HCT116 (cell line): Measurements from ENCODE around the gene ZNF646. TPM values are rescaled to one million over a fixed set of nuclear protein-coding genes. Genes with fewer than 3 reads are reported as not detected.
A peak's percentile ranks its signal among the peaks of the same experiment; 100 is the strongest.

ENCODE experiments used
- ATAC-seq: fragments of 200-7000 bp; cut with Tn5 transposase; 2 replicates; pipeline ENCODE4 v1.9.1; 2020; ENCODE audit warnings: mild to moderate bottlenecking, moderate library complexity
- BruUV-seq: library from RNA; stranded (reverse); fragments of 400-500 nt; replicated peaks from 2 replicates; lab custom pipeline; 2021; lab: Mats Ljungman, UMichigan
- CTCF ChIA-PET: fragments of 300-600 bp; sonication (Branson Sonifier 250); formaldehyde crosslinking; loops from one replicate; lab custom pipeline; 2021; ENCODE audit warnings: antibody characterized with exemption; lab: Charles Lee
- POLR2A ChIA-PET: fragments of 300-600, 350-600 bp; sonication (Branson Sonifier 250); formaldehyde crosslinking; loops from one replicate; lab custom pipeline; 2021; ENCODE audit warnings: antibody characterized with exemption; lab: Charles Lee
- RAD21 ChIA-PET, 2 experiments: fragments of 300-600 bp; sonication (Branson Sonifier 250); formaldehyde crosslinking; loops; one replicate each; lab custom pipeline; 2023; ENCODE audit warnings: low total read pairs in 2 of 2; ENCODE audit not compliant: uncharacterized antibody in 2 of 2, unreplicated experiment in 2 of 2, low non-redundant PET in 1 of 2; lab: Charles Lee
- DNase-seq: peaks from one replicate; pipeline ENCODE4 v3.0.0-alpha.2; 2010; ENCODE audit warnings: low read depth, low spot score
- H2AFZ ChIP-seq: fragments of 200-600 bp; shearing (Covaris generic), sonication (generic); 2 replicates; pipeline ENCODE4 v1.6.1; 2017; ENCODE audit warnings: low read depth, mixed run types, mixed read lengths, antibody characterized with exemption, low read length; ENCODE audit not compliant: poor library complexity, severe bottlenecking
- H3K27ac ChIP-seq: 2 replicates; pipeline ENCODE4 v1.5.1; 2012; ENCODE audit warnings: low read depth, low read length
- H3K27me3 ChIP-seq: fragments of 200-600 bp; sonication (generic); 2 replicates; pipeline ENCODE4 v1.6.1; 2016; ENCODE audit warnings: mixed run types, low read length, mixed read lengths; ENCODE audit not compliant: insufficient read depth
- H3K36me3 ChIP-seq, 2 experiments: fragments of 200-500 bp in 1 of 2; fragments of 200-600 bp in 1 of 2; sonication (Bioruptor generic) in 1 of 2; sonication (generic) in 1 of 2; 2 replicates each; pipeline versions ENCODE4 v1.5.1 to v1.6.1; 2014 to 2016; ENCODE audit warnings: low read length in 2 of 2, inconsistent platforms in 1 of 2, mixed read lengths in 1 of 2, mixed run types in 1 of 2; ENCODE audit not compliant: insufficient read depth in 2 of 2, control insufficient read depth in 1 of 2
- H3K4me1 ChIP-seq, 2 experiments: fragments of 200-600 bp in 1 of 2; sonication (generic) in 1 of 2; 2 replicates each; pipeline versions ENCODE4 v1.5.1 to v1.6.1; 2012 to 2017; ENCODE audit warnings: low read length in 2 of 2, inconsistent platforms in 1 of 2, mild to moderate bottlenecking in 1 of 2, mixed read lengths in 1 of 2, mixed run types in 1 of 2, moderate library complexity in 1 of 2; ENCODE audit not compliant: insufficient read depth in 2 of 2, control insufficient read depth in 1 of 2
- H3K4me2 ChIP-seq: fragments of 200-600 bp; sonication (generic); 2 replicates; pipeline ENCODE4 v1.6.1; 2017; ENCODE audit warnings: mixed run types, low read length, mixed read lengths
- H3K4me3 ChIP-seq, 2 experiments: fragments of 200-600 bp in 1 of 2; sonication (generic) in 1 of 2; replicated peaks in 1 of 2; 2 replicates each; pipeline ENCODE4 v1.5.1; 2011 to 2016; ENCODE audit warnings: low read length in 2 of 2, control low read depth in 1 of 2, low read depth in 1 of 2, mild to moderate bottlenecking in 1 of 2, mixed read lengths in 1 of 2, mixed run types in 1 of 2
- H3K79me2 ChIP-seq: fragments of 200-600 bp; sonication (generic); 2 replicates; pipeline ENCODE4 v1.6.1; 2017; ENCODE audit warnings: mild to moderate bottlenecking, mixed run types, low read length, moderate library complexity, mixed read lengths; ENCODE audit not compliant: insufficient read depth
- H3K9ac ChIP-seq: fragments of 200-600 bp; sonication (generic); 2 replicates; pipeline ENCODE4 v1.6.1; 2016; ENCODE audit warnings: low read length, mixed read lengths
- H3K9me2 ChIP-seq: fragments of 200-600 bp; sonication (generic), shearing (Covaris generic); 2 replicates; pipeline ENCODE4 v1.6.1; 2017; ENCODE audit warnings: mixed run types, mild to moderate bottlenecking, moderate library complexity; ENCODE audit not compliant: insufficient read depth
- H3K9me3 ChIP-seq, 2 experiments: fragments of 200-500 bp in 1 of 2; fragments of 200-600 bp in 1 of 2; sonication (Bioruptor generic) in 1 of 2; sonication (generic) in 1 of 2; 2 replicates each; pipeline ENCODE4 v1.6.1; 2014 to 2017; ENCODE audit warnings: low read length in 2 of 2, mixed read lengths in 2 of 2, inconsistent platforms in 1 of 2, low read depth in 1 of 2, mild to moderate bottlenecking in 1 of 2, mixed run types in 1 of 2, moderate library complexity in 1 of 2; ENCODE audit not compliant: control insufficient read depth in 1 of 2, insufficient read depth in 1 of 2
- H4K20me1 ChIP-seq: fragments of 200-600 bp; sonication (generic), shearing (Covaris generic); 2 replicates; pipeline ENCODE4 v1.6.1; 2017; ENCODE audit warnings: mixed run types, mild to moderate bottlenecking, moderate library complexity; ENCODE audit not compliant: insufficient read depth
- CEBPB ChIP-seq: IDR thresholded peaks from 2 replicates; pipeline ENCODE4 v1.6.1; 2012; ENCODE audit warnings: low read depth
- POLR2A ChIP-seq: IDR thresholded peaks from 2 replicates; pipeline ENCODE4 v1.7.0; 2011; ENCODE audit warnings: borderline replicate concordance; ENCODE audit not compliant: insufficient read depth, insufficient read length; ENCODE audit errors: extremely low read depth
- POLR2AphosphoS5 ChIP-seq: IDR thresholded peaks from 2 replicates; pipeline ENCODE4 v1.6.1; 2011; ENCODE audit warnings: mild to moderate bottlenecking, low read depth, low read length, moderate library complexity
- SP1 ChIP-seq: IDR thresholded peaks from 2 replicates; pipeline ENCODE4 v1.6.1; 2012; ENCODE audit warnings: low read depth
- ZFX ChIP-seq: fragments of 450-650 bp; IDR thresholded peaks from 2 replicates; pipeline ENCODE4 v1.6.1; 2017
- ZNF274 ChIP-seq: fragments of 200-500 bp; sonication (Bioruptor generic); IDR thresholded peaks from 2 replicates; pipeline ENCODE4 v1.6.1; 2014; ENCODE audit warnings: mild to moderate bottlenecking, low read depth, low read length, inconsistent platforms
- intact Hi-C: fragments of 100-400 bp; cut with micrococcal nuclease; formaldehyde crosslinking; loops from 2 replicates; pipeline ENCODE4 v1.10.0; 2022
- total RNA-seq: library from RNA; stranded (reverse); gene quantifications from one replicate; pipeline ENCODE4 v1.2.1, GENCODE V29; 2021; ENCODE audit not compliant: unreplicated experiment

ZNF646 gene
- total RNA-seq, 1 experiment from 2014 or later, result 17.7 TPM

DNA sequence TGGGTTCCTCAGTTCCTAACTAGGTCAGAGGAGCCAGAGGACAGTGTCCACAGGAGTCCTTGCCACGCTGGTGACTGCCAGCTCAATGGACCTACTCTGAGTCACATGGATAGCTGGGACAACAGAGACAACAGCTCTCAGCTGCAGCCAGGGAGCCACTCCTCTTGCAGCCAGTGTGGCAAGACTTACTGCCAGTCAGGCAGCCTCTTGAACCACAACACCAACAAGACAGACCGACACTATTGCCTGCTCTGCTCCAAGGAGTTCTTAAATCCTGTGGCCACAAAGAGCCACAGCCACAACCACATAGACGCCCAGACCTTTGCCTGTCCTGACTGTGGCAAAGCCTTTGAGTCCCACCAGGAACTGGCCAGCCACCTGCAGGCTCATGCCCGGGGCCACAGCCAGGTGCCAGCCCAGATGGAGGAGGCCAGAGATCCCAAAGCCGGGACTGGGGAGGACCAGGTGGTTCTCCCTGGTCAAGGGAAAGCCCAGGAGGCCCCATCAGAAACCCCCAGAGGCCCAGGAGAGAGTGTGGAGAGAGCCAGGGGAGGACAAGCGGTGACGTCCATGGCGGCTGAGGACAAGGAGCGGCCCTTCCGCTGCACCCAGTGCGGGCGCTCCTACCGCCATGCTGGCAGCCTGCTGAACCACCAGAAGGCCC, 6.7 kb downstream of the ZNF646 start:
- Histone ChIP-seq H3K4me1 (peaks cover 0 to 11% of the 10 kb centered on the region in 2 experiments; a peak in 1 of 4 replicates), H3K36me3 (peaks cover 19 to 42% of the 10 kb centered on the region in 2 experiments), H3K27ac (no peak overlapping the region), H3K79me2 (peaks cover 22% of the 10 kb centered on the region; the same call in 1 of the 2 replicates), H3K9me3 (no peaks in the 10 kb centered on the region), H3K4me2 (no peak overlapping the region), H3K27me3 (no peaks in the 10 kb centered on the region), H4K20me1 (no peaks in the 10 kb centered on the region), H2AFZ (no peak overlapping the region), H3K9ac (no peak overlapping the region), H3K9me2 (no peaks in the 10 kb centered on the region), H3K4me3 (no peak overlapping the region)
- intact Hi-C loops, result no loop called here
- RAD21 ChIA-PET, result no interaction called here
- DNase-seq (no peak), ATAC-seq (no peak)
- CTCF ChIA-PET, result no interaction called here
- no TSS peak for BruUV-seq
- no peak for TF ChIP-seq ZNF274
- TF ChIP-seq ZFX, result no peak
- TF ChIP-seq SP1, result no peak
- no peak for TF ChIP-seq CEBPB
- POLR2A ChIA-PET, result no interaction called here

DNA sequence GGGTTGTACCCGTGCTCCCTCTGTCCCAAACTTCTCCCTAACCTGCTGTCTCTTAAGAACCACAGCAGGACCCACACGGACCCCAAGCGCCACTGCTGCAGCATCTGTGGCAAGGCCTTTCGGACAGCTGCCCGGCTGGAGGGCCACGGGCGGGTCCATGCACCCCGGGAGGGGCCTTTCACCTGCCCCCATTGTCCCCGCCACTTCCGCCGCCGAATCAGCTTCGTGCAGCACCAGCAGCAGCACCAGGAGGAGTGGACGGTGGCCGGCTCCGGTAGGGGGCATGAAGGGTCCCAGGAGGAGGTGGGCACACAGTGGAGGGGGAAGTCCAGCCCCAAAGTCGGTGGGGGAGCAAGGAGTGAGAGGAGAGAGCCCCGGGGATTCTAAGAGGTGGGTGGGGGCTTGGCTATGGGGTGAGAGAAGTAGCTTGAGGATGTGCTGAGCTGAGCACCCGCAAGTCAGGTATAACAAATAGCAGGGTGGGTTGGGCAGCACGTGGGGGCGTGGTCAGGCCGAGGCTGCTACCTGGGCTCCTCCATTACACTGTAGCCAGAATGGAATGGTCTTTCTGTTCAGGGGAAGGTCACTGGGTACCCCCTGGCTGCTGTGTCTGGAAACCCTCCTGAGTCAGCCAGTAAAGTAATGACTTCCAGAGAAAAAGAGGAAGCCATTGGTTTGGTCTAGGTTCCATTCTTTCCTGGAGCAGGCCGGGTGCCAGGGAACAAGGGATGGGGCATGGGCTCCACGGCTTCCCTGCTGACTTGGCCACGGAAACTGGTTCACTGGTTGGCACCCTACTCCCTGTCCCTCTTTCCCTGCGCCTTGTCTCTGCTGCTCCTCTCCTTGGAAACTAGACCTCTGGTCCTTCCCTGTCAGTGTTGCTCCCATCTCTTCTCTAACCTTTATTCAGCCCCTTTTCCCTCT, 7.5 kb downstream of the ZNF646 start:
- ChIA-PET POLR2A (no interaction called here), RAD21 (no interaction called here), CTCF (no interaction called here)
- peaks cover 14% of the 10 kb centered on the region; the same call in 1 of the 2 replicates for H3K79me2 ChIP-seq
- H3K9ac ChIP-seq, result no peak overlapping the region
- DNase-seq (no peak), ATAC-seq (peak; percentile 16; the same call in 1 of the 2 replicates)
- BruUV-seq, result no TSS peak
- H3K36me3 ChIP-seq, result peaks cover 16 to 35% of the 10 kb centered on the region in 2 experiments
- intact Hi-C loops, result no loop called here
- H4K20me1 ChIP-seq, result no peaks in the 10 kb centered on the region
- TF ChIP-seq POLR2A (no peak), POLR2AphosphoS5 (peak; percentile 19; the same call in 1 of the 2 replicates)
- H3K4me1 ChIP-seq, result peaks cover 0 to 11% of the 10 kb centered on the region in 2 experiments; a peak in 1 of 4 replicates
- H2AFZ ChIP-seq, result no peak overlapping the region
- H3K9me2 ChIP-seq, result no peaks in the 10 kb centered on the region
- H3K4me3 ChIP-seq, result no peak overlapping the region
- no peaks in the 10 kb centered on the region for H3K27me3 ChIP-seq
- H3K9me3 ChIP-seq, result no peaks in the 10 kb centered on the region
- H3K27ac ChIP-seq, result no peak overlapping the region
- no peak overlapping the region for H3K4me2 ChIP-seq
